Measurements from ENCODE around the gene UQCC5. TPM values are rescaled to one million over a fixed set of nuclear protein-coding genes. Genes with fewer than 3 reads are reported as not detected.

UQCC5 gene, protein sequence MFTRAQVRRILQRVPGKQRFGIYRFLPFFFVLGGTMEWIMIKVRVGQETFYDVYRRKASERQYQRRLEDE
- 10.9 TPM for polyA plus RNA-seq (2012; ENCODE audit: missing spikeins)

DNA sequence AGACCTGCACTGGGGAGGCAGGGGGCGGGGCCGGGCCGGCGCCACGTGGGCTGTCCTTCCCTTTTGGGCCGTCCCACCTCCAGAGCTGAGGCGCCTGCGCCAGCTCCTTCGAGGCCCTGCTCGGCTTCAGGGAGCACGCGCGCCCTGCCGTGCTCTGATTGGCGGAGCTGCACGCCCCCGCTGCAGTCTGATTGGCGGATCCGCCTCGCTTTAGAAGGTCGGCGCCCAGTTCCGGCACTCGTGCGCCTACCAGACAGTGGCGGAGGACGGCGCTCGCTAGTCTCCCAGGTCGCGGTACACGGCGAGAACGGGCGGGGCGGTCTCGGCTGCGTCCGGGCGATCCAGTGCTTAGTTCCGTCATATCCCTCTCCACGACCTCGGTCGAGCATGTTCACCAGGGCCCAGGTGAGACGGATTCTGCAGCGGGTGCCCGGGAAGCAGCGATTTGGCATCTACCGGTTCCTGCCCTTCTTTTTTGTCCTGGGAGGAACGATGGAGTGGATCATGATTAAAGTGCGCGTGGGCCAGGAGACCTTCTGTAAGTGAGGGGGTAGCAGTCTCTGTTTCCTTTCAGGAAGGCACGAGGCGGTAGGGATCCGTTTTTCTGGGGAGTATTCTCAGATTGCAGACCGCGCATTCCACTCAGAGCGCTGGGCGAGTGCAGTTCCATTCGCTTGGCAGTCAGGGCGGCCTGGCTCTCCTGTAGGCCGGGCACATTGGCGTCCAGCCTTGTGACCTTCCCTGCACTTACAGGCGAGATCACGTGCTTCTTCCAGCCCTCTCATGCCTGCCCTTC, at the start of gene UQCC5:
Gene UQCC5, plus strand, starts transcription at position 237 of the 796 bp plus-strand sequence. Its CDS starts 151 bp downstream, at position 388.
- FAIRE-seq (peak; percentile 100), DNase-seq (ENCODE audit: insufficient read length) (peak; percentile 96)
- peak; percentile 99 for TF ChIP-seq POLR2AphosphoS5 (IDR thresholded peaks at IDR 0.05; ENCODE audit: low read depth, low read length)
- TF ChIP-seq POLR2A (IDR thresholded peaks at IDR 0.05; ENCODE audit: low read depth, low read length): peak; percentile 100
- peak; percentile 94 for TF ChIP-seq TAF1 (IDR thresholded peaks at IDR 0.05; ENCODE audit: borderline replicate concordance, low read depth, low read length)

DNA sequence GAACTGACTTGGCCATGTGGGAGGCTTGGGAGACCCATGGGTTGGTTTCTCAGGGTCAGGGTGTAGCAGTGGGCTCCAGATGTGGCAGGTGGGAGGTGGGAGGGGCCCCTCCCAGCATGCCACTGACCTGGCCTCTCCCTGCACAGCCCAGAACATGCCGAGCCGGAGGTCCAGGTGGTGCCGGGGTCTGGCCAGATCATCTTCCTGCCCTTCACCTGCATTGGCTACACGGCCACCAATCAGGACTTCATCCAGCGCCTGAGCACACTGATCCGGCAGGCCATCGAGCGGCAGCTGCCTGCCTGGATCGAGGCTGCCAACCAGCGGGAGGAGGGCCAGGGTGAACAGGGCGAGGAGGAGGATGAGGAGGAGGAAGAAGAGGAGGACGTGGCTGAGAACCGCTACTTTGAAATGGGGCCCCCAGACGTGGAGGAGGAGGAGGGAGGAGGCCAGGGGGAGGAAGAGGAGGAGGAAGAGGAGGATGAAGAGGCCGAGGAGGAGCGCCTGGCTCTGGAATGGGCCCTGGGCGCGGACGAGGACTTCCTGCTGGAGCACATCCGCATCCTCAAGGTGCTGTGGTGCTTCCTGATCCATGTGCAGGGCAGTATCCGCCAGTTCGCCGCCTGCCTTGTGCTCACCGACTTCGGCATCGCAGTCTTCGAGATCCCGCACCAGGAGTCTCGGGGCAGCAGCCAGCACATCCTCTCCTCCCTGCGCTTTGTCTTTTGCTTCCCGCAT, 49.2 kb upstream of the UQCC5 start:
- TF ChIP-seq POLR2AphosphoS5 (IDR thresholded peaks at IDR 0.05; ENCODE audit: low read depth, low read length) (no peak; the same call in 1 of the 2 replicates), TAF1 (IDR thresholded peaks at IDR 0.05; ENCODE audit: borderline replicate concordance, low read depth, low read length) (no peak), POLR2A (IDR thresholded peaks at IDR 0.05; ENCODE audit: low read depth, low read length) (no peak; the same call in 1 of the 2 replicates)
- FAIRE-seq: no peak
- DNase-seq (ENCODE audit: insufficient read length): no peak

DNA sequence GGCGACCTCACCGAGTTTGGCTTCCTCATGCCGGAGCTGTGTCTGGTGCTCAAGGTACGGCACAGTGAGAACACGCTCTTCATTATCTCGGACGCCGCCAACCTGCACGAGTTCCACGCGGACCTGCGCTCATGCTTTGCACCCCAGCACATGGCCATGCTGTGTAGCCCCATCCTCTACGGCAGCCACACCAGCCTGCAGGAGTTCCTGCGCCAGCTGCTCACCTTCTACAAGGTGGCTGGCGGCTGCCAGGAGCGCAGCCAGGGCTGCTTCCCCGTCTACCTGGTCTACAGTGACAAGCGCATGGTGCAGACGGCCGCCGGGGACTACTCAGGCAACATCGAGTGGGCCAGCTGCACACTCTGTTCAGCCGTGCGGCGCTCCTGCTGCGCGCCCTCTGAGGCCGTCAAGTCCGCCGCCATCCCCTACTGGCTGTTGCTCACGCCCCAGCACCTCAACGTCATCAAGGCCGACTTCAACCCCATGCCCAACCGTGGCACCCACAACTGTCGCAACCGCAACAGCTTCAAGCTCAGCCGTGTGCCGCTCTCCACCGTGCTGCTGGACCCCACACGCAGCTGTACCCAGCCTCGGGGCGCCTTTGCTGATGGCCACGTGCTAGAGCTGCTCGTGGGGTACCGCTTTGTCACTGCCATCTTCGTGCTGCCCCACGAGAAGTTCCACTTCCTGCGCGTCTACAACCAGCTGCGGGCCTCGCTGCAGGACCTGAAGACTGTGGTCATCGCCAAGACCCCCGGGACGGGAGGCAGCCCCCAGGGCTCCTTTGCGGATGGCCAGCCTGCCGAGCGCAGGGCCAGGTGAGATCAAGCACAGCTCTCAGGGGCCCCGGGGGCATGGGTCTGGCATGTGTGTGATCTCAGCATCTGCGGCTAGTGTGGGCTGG, 48.4 kb upstream of the UQCC5 start:
- DNase-seq (ENCODE audit: insufficient read length) (no peak), FAIRE-seq (no peak)

DNA sequence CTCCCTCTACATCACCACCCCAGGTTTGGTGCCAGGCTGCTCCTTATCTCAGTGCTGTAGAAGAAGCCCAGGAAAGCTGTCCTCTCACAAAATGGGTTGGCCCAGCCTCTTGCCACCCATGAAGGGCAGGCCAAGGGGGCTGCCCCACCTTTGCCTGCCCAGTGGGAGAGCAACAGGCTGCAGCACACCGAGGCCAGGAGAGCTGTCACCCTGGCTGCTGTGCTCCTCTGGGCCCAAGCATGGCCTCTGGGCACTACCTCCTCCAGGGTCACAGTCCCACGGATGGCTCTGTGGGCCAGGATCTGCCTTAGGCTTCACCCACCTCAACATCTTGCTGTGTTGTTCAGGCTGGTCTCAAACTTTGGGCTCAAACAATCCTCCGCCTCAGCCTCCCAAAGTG, 47.7 kb upstream of the UQCC5 start:
- no peak for FAIRE-seq
- DNase-seq (ENCODE audit: insufficient read length): no peak
- TF ChIP-seq TAF1 (IDR thresholded peaks at IDR 0.05; ENCODE audit: borderline replicate concordance, low read depth, low read length) (no peak), POLR2AphosphoS5 (IDR thresholded peaks at IDR 0.05; ENCODE audit: low read depth, low read length) (no peak)

More for the DNA sequence above, 48.4 kb upstream of the UQCC5 start:
- TF ChIP-seq POLR2AphosphoS5 (IDR thresholded peaks at IDR 0.05; ENCODE audit: low read depth, low read length) (no peak), POLR2A (IDR thresholded peaks at IDR 0.05; ENCODE audit: low read depth, low read length) (no peak), TAF1 (IDR thresholded peaks at IDR 0.05; ENCODE audit: borderline replicate concordance, low read depth, low read length) (no peak)

DNA sequence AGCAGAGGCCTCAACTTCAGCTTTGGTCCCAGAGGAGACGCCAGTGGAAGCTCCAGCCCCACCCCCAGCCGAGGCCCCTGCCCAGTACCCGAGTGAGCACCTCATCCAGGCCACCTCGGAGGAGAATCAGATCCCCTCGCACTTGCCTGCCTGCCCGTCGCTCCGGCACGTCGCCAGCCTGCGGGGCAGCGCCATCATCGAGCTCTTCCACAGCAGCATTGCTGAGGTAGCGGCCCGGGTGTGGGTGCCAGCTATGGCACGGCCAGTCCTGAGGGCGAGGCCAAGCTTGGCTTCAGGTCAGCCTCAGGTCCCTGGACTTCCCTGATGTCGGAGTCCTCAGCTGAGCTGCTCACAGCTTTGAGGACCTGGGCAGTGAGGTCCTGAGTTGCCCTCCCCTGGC, 47.0 kb upstream of the UQCC5 start:
- DNase-seq (ENCODE audit: insufficient read length) (no peak), FAIRE-seq (no peak)
- TF ChIP-seq POLR2AphosphoS5 (IDR thresholded peaks at IDR 0.05; ENCODE audit: low read depth, low read length) (no peak), TAF1 (IDR thresholded peaks at IDR 0.05; ENCODE audit: borderline replicate concordance, low read depth, low read length) (no peak), POLR2A (IDR thresholded peaks at IDR 0.05; ENCODE audit: low read depth, low read length) (no peak)

DNA sequence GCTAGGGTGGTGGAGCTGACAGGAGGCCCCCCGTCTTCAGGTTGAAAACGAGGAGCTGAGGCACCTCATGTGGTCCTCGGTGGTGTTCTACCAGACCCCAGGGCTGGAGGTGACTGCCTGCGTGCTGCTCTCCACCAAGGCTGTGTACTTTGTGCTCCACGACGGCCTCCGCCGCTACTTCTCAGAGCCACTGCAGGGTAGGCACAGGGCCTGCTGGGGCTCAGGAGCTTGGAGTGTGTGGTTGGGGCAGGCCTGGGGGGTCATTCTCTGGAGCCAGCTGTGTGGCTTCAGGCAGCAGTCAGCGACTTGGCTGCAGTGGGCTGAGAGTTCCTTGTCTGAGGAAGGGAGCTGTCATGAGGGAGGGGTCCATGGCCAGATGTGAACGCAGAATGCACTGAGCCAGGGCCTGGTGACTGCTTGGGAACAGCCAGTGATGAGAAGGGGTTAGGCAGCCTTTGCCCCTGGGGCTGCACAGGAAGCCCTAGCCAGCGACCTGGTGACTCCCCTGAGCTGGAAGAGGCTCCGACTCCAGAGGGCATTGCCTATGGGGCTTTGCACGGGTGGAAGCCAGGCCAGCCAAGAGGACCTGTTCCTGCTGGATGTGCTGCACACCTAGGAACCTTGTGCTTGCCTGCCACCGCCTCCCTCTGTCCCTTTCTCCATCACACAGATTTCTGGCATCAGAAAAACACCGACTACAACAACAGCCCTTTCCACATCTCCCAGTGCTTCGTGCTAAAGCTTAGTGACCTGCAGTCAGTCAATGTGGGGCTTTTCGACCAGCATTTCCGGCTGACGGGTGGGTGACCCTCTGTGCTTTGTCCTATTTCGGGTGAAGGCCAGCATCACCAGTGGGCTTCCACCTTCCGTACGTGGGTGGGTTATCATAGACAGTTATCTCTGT, 46.1 kb upstream of the UQCC5 start:
- TF ChIP-seq TAF1 (IDR thresholded peaks at IDR 0.05; ENCODE audit: borderline replicate concordance, low read depth, low read length): no peak
- no peak for TF ChIP-seq POLR2A (IDR thresholded peaks at IDR 0.05; ENCODE audit: low read depth, low read length)
- TF ChIP-seq POLR2AphosphoS5 (IDR thresholded peaks at IDR 0.05; ENCODE audit: low read depth, low read length): no peak
- no peak for FAIRE-seq
- DNase-seq (ENCODE audit: insufficient read length): no peak

DNA sequence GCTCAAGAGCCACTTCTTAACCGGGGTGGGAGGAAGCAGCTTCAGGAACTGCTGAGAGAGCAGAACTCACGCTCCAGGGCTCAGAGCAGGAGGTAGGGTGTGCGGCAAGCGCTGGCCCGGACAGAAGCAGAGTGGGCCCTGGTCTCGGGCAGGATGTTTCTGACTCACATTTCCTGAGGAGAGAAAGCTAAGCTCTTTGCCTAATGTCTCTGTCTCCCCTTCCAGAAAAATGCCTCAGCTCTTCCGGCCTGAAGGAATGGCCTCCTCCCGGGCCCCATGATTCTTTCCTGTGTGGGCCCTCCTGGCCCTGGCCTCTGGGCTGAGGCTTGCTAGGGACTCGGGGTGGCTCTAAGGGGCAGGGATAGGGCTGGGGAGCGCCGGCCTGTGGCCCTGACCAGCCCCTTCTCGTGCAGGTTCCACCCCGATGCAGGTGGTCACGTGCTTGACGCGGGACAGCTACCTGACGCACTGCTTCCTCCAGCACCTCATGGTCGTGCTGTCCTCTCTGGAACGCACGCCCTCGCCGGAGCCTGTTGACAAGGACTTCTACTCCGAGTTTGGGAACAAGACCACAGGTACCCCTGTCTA, 45.4 kb upstream of the UQCC5 start:
- TF ChIP-seq POLR2A (IDR thresholded peaks at IDR 0.05; ENCODE audit: low read depth, low read length): no peak
- TF ChIP-seq TAF1 (IDR thresholded peaks at IDR 0.05; ENCODE audit: borderline replicate concordance, low read depth, low read length): no peak
- TF ChIP-seq POLR2AphosphoS5 (IDR thresholded peaks at IDR 0.05; ENCODE audit: low read depth, low read length): no peak
- FAIRE-seq: no peak
- DNase-seq (ENCODE audit: insufficient read length): no peak

DNA sequence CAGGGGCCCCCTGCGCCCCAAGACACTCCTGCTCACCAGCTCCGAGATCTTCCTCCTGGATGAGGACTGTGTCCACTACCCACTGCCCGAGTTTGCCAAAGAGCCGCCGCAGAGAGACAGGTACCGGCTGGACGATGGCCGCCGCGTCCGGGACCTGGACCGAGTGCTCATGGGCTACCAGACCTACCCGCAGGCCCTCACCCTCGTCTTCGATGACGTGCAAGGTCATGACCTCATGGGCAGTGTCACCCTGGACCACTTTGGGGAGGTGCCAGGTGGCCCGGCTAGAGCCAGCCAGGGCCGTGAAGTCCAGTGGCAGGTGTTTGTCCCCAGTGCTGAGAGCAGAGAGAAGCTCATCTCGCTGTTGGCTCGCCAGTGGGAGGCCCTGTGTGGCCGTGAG, 44.3 kb upstream of the UQCC5 start:
- DNase-seq (ENCODE audit: insufficient read length) (no peak), FAIRE-seq (no peak)
- TF ChIP-seq TAF1 (IDR thresholded peaks at IDR 0.05; ENCODE audit: borderline replicate concordance, low read depth, low read length) (no peak), POLR2A (IDR thresholded peaks at IDR 0.05; ENCODE audit: low read depth, low read length) (no peak)

DNA sequence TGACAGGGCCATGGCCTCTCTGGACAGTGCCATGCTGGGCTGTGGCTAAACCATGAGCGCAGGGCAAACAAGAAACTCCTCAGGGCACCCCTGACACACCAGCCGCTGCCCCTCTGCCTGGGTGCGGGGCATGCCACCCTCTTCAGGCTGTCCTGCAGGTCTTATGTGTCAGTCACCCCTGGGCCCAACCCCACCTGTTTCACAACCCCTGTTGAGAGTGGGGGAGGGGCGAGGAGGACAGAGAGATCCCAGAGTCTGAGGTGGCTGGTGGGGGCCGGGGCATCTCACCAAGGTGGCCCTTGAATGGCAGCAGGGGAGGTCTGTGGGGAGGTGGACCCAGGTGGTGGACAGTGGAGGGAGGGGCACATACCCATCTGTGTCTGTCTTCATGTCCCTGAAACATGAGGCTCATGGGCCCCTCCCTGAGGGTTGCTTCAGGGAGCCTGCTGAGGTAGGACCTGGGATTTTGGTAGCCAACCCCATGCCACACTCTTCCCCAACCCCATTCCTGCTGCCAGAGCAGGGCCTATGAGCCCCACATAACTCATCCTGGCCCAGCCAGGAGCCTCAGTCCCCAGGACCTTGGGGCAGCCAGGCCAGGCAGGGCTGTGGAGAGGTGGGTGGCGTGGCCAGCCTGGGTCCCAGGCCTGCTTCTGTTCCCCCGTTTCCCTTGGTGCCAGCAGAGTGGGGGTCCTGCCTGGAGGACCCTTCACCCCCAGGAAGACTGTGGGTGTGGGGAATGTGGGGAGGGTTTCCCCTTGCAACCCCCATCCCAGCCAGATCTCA, 43.0 kb upstream of the UQCC5 start:
- TF ChIP-seq POLR2A (IDR thresholded peaks at IDR 0.05; ENCODE audit: low read depth, low read length) (no peak), POLR2AphosphoS5 (IDR thresholded peaks at IDR 0.05; ENCODE audit: low read depth, low read length) (no peak), TAF1 (IDR thresholded peaks at IDR 0.05; ENCODE audit: borderline replicate concordance, low read depth, low read length) (no peak)
- no peak for FAIRE-seq
- no peak for DNase-seq (ENCODE audit: insufficient read length)
